Smooth muscle cell of the brain vasculature (primary cell): ENCODE data around the gene PAX5.

ENCODE experiments used
- DNase-seq: peaks from one replicate; pipeline ENCODE4 v3.0.0-alpha.2; 2012; ENCODE audit warnings: low read depth, low spot score

The PAX5 gene

DNA sequence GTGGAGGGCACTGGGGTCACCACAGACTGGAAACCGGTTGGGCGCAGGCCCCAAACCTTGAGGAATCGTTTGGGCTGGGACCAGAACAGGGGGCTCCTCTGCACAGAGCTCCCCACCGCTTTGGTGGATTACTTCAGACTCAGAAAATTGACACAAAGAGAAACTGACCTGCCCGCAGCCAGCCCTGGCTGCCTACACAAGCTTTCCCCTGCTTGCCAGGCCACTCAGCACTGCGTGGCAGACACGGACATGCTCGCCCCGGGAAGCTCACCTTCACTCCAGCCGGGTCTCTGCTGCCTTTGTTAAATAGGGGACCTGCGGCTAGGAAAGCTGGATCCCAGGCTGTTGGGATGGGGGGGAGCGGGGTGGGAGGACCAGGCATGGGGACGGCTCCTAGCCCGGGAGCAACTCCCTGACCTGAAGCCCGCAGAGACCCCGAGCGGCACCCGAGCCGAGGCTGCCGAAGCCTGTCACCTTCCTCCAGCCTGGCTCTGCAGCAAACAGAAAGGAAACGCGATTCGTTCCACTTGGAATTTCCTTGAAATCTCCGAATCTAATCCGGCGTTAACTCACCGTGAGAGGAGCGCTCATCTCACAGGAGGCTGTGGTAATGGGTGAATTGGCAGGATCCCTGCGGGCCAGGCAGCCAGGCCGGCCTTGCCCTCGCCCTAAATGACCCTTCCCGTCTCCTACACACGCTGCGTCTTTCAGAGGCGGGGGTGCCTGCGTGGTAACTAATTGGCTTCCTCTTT is 8.8 kb downstream of the PAX5 start:
- DNase-seq, result no peak

DNA sequence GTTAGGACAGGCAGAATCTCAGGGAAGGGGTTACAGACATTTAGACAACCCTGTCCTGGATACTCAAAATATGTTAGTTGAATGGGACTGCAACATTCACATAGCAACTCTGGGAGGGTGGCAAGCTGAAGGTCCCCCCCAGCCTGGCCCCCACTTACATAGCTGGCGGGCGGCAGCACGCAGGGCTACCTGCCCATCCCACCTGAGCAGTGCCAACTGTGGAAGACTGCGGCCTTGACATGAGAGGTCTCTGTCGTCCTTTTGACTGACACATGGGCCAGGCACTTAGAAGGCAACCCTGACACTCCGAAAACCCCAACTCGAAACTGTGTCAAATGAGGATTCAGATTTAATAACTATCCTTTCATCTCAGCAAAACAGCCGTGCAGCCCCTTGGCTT is 16.5 kb downstream of the PAX5 start:
- no peak for DNase-seq

DNA sequence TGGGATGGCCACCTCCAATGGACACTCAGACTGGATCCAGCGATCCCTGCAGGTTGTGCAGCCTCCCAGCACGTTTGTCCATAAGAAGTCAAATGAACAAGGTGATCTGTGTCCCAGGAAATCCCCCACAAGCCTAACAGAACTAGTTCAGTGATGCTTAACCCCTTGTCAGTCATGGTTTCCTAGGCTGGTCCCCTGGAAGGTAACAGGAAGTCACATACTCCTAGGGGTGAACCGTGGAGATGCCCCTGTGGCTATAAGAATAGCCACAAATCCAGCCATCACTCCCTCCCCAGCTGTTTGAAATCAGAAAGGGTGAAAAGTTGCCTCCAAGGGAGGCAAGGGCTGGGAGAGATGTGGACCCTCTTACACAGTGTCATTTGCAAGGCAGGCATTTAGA is 22.5 kb downstream of the PAX5 start:
- DNase-seq, result no peak

- DNase-seq, result no peak
These were observed 23.1 kb downstream of the PAX5 start for GRCh38 chr9:37010976-37011375.

- DNase-seq, result no peak
These were observed 23.9 kb downstream of the PAX5 start for GRCh38 chr9:37010180-37010579.

- no peak for DNase-seq
These were observed 26.8 kb downstream of the PAX5 start for GRCh38 chr9:37007295-37007694.

DNA sequence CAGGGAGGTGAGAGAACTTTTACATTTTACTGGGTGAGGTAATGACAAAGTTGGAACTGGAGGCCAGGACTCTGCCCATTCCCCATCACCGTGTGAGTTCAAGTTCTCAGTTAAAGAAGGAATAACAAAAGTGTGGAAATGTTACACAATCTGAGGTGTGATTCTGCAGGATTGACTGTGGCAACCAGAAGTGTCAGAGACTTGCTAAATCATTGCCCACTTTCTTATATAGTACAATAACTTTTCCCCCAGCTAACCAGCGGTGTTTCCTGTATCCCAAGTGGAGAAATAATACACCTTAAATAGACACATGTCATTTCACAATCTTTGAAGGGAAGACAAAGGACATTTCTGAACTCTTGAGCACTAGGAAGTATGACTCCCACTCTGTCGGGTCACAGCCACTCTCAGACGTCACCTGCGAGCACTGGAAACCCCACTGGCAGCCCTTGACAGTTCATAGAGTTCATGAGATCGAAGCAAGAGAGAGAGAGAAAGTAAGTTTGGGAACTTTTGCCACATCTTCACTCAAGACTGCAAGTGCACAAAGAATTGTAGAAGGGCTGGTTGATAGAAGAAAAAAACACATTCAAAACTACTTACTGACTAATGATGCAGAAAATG is 28.4 kb downstream of the PAX5 start:
- DNase-seq, result no peak

GRCh38 chr9:37004424-37004935 is 29.6 kb downstream of the PAX5 start:
- no peak for DNase-seq

- DNase-seq, result no peak
These were observed 31.5 kb downstream of the PAX5 start for GRCh38 chr9:37002413-37003217.

- no peak for DNase-seq
These were observed 32.0 kb downstream of the PAX5 start for GRCh38 chr9:37002036-37002412.

DNA sequence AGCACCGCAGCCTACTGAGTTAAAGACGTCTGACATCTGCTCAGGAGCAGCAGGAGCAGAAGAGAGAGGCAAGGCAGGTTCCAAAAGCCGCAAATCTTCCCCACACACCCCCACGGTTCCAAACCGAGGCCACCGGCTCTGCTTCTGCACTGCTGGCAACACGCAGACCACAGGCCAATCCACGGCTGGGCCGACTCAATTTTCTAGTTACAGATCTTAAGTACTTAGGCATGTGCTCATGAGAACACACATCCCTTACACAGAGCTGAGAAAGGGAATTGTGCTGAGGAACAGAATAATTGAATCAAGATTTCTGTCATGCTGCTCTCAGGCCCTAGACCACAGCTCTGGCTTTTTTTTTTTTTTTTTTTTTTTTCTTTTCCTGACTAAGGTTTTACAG is 32.6 kb downstream of the PAX5 start:
- DNase-seq, result no peak

DNA sequence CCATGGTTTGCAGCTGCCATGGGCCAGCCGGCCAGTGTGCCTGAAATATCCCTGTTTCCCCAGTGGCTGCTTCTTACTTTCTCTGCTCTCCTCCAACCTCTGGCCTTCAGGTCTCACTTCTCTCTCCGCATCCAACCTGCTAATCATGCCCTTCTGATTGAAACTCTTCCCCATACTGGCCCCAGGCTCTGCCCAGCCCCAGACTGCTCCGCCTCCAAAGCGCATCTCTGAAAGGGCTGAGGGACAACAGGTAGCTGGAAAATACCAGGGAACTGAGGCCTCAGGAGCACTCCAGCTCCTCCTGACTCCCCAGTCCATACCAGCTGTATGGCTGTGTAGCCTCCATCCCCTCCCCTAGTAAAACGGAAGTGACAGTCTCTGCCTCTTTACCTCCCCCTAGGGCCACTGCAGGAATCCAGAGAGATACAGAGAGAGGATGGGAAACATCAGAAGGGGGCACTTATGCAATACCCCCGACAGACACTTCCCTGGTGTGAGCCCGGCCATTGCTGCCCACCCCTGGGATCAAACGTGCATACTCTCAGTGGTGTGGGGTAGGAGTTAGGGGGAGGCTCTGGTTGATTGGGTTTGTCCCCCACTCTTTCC is 34.2 kb downstream of the PAX5 start:
- DNase-seq, result no peak

- DNase-seq, result no peak
These were observed 36.7 kb downstream of the PAX5 start for GRCh38 chr9:36997414-36997813.

DNA sequence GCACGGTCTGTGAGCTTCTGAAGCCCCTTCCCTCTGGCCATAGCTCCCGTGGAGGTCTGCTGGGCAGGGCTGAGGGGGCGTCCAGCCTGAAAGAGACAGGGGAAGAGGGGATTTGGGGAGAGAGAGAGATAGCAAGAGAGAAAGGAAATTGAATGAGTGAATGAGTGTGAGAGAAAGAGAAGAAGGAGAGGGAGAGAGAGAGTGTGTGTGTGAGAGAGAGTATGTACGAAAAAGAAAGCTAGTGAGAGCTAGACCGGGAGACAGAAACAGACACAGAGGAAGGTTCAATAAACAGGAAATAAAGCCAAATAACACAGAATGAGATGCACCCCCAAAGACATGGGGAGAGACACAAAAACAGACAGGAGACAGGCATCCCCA is 37.4 kb downstream of the PAX5 start:
- DNase-seq, result no peak

DNA sequence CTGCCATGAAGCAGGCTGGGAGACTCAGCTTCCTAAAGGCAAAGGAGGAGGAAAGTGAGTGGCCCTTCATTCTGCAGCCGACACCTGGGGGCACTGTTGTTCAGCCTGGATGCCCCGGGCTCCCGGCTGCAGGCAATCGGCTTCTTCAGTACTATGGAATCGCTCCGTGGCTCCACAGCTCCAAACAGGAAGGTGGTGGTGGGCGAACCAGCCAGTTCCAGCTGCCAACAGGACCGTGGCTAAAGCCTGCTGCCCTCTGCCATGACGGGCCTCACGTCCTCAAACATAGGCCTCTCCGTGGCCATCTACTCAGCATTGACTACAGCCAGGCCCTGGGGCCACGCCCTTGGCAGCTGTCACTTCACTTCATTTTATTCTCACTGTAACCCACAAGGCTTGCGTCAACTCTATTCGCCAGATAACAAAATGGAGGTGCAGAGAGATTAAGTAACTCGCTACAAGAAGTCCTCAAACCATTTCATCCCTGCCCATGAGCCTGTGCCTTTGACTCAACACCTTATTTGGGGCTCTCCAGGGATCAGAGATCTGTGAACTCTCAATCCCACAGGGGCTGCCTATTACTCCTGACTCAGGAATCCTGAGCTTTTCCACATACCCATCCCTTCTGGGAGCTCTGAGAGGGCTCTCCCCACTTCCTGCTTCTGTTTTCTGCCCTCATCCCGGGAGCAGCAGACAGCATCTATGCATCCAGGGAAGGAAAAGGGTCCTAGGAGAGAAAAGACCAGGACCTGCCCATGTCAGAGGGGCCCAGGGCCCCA is 38.0 kb downstream of the PAX5 start:
- no peak for DNase-seq

DNA sequence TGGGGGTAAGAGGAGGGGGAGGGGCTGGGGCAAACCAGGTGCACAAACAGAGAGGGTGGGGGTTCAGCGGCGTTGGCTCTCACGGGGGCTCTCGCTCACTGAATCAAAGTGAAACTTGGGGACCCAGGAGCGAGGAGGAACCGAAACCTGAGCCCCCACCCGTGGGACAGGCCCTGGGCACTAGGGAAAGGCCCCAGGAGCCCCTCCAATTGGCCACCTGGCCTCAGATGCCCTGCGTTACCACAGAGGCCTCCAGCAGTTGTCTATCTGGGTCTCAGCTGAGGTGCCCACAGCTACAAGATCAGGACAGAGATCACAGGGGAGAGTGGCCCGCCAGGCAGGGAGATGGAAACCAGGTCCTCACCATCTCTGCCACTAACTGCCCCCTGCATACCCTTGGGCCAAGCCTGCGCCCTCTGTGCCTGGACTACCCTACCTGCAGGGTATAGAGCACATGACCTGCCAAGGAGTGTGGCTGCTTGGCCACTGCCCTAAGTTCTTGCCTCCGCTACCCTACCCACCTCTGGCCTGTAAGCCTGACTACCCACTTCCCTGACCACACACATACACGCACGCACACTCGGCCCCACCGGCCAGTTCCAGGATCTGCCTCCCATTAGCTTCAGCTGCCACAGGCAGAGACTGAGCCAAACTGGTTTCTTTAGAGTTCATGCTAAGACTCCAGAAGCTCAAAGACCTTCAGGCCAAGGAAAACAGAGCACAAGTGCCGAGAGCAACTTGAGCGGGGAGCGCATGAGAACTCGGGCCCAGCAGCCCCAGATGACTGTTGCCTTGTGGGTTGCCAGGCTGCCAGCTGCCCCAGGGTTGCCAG is 39.9 kb downstream of the PAX5 start:
- no peak for DNase-seq

DNA sequence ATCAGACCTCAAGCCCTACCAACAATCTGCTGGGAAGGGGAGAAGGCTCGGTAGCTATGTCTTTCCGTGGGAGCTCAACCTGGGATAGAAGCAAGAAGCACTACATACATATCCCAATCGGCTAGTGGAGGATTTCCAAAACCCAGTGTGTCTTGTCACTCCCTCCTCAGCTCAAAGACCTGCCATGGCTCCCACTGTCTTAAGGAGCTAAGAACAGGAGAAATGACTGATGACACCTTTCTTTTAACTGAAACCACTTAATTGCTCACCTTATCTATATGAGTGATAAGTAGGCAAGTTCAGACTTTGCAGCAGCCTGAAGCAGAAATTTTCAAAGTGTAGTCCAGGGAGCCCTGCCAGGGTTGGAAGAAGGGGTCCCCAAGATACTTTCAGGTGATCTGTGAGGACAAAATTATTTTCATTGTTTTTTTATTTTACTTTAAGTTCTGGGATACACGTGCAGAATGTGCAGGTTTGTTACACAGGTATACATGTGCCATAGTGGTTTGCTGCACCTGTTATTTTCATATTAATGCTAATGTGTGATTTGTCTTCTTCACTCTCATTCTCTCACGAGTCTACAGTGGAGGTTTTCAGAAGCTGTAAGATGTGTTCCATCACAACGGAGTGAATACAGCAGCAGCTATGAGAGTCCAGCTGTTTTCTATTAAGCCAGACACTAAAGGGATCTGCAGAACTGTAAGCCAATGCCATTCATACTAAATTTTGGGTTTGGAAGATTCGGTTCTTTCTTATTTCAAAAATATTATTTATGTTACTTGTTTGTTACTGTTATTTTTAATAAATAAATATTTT is 41.4 kb downstream of the PAX5 start:
- DNase-seq, result no peak

GRCh38 chr9:36991516-36992134 is 42.4 kb downstream of the PAX5 start:
- no peak for DNase-seq

DNA sequence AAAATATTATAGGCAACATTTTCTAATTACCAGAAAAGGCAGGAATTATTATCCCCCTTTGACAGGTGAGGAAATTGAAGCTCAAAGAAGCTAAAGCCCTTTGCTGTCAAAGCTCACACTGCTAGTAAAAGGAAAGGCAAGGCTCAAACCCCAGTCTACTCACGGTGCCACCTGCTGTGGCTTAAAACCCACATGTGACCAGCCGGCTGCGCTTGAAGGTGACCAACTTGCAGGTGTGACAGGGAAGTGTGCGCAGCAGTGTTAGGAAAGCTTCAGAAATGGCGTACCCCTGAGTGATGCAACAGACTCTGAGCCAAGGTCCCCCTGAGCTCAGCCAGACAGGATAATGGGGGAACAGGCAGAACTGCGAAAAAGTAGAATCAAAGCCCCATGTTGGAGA is 45.2 kb downstream of the PAX5 start:
- no peak for DNase-seq
